ENCODE measurements around the gene MYL6B.

DNA sequence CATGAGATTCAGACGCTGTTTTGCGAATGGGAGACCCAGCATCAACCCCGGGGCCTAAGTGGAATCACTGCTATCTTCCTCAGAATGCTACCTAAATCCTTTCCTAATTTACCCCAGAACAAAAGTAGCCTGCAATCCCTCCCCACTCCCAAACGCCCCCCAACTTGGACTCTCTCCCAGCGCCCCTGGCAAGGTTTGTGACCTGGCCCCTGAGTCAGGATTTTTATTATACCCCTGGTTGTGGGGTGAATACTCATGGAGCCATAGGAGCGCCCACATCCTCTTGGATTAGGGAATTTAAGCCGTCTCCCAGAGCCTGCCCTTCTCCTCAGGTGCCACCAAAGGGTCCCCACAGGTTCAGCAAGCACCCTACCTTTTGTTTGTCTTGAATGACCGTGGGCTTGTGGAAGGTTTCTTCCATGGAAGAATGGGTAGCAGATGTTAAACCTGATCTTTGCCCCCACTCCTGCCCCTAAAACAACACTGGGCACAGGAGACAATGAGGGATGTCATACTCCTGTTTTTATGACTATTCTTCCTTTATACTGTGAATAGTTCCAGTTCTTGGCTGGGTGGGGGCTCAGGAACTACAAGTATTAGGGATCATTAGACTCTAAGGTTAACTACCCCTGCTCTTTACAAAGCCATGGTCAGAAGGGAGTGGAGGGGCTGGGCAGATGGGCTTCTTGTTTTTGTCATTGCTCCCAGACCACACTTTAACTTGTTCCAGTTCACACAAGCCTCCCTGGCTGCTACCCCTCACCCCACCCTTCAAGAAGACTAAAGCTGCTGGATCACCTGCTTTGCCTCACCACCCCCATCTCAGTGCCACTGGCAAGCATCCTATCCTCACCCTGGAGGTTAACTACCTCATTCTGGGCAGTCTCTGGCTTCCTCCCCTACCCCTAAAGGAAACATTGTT lies 630 bp downstream of the MYL6B start:
- TF ChIP-seq CTCF (optimal IDR thresholded peaks at IDR 0.05 in 1 of 3, IDR thresholded peaks at IDR 0.05 in 1 of 3, conservative IDR thresholded peaks at IDR 0.05 in 1 of 3; ENCODE audit: extremely low read depth in 1 of 3, insufficient read depth in 2 of 3, low read length in 3 of 3) (no peak), EZH2 (IDR thresholded peaks at IDR 0.05; ENCODE audit: low read length) (no peak)

Measured in keratinocyte (primary cell).